GM11168 (cell line): Measurements from ENCODE around the gene DUSP22.

Source experiments
- in situ Hi-C: fragments of 300-500 bp; cut with MboI; formaldehyde crosslinking; loops from one replicate; pipeline ENCODE4 v1.12.0; 2022; ENCODE audit warnings: low sequenced_read_pairs; ENCODE audit not compliant: unreplicated experiment

DUSP22 gene

DNA sequence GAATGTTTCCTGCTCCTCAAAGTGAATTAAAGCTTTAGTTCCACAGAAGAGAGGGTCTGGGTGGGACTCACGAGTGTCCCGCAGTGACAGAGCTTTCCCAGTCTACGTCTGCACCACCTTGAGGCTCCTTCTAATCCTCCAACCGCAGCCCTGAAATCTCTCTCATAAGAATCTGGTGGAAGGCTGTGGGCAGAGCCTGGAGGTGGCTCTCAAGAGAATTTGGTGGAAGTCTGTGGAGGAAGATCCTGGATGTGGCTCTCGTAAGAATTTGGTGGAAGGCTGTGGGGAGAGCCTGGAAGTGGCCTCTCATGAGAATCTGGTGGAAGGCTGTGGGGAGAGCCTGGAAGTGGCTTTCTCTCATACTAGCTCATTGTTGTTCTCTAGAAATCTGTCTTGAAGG, 13.8 kb upstream of the DUSP22 start:
- in situ Hi-C loops, result no loop called here

DNA sequence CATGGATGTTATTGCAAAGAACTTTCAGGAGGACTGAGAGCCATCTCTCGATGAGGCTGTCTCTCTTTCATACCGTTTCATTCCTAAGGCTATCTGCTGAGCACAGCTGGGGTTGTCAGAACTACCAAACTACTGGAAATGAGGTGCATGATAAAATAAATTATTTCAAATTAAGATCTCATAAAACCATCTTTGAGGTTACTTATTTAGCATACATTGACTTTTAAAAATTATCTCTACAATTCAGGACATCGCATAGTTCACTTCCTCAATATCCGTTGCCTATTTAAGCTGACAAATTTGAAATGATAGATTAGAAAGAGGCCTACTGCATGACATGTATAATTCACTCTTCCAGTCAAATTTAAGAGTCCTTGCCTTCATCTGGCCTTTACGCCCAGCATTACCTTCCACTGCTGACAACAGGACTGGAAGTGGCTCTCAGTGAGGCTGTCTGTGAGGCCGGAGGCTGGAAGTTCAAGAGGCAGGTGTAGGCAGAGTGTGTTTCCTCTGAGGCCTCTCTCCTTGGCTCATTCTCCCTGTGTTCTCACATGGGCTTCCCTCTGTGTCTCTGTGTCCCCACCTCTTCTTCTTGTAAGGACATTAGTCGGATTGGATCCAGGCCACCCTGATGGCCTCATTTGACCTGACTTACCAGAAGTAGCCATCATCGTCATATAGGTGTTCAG, 12.8 kb upstream of the DUSP22 start:
- in situ Hi-C loops, result loop anchor here (10.0 kb wide), 1 partner anchor 45 kb away; no protein-coding TSS in a partner anchor

DNA sequence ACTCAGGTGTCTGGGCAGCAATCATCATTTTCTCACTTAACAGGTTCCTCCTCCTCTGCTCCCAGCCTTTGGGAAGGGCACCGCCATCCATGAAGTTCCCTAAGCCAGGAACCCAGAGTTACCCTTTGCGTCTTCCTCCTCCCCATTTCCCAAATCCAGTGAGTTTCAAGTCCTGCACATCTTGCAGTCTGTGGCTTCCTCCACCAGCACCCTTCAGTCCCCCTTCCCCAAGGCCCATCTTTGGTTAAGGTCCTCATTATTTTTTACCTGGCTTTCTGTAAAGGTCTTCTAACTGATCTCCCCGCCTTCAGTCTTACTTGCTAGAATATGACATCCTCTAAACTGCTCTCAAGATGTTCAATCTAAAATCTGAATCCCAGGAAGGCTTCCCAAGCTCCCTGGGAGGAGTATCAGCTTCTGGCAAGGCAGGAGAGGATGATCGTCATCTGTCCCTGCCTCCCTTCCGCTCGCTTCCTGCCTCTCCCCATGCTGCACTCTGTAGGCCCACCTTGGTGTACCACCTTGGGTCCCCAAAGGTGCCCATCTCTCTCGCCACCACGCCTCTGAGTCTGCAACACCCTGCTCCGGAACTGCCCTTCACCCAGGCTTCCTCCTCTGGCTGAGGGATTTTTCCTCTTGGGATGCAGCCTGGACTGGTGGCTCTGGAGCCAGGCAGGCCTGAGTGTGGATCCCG, 11.4 kb upstream of the DUSP22 start:
- in situ Hi-C loops, result loop anchor here (10.0 kb wide), 1 partner anchor 46 kb away; no protein-coding TSS in a partner anchor

- in situ Hi-C loops, result loop anchor here (10.0 kb wide), 1 partner anchor 47 kb away; no protein-coding TSS in a partner anchor
These were observed 10.7 kb upstream of the DUSP22 start for GRCh38 chr6:281469-282103.

DNA sequence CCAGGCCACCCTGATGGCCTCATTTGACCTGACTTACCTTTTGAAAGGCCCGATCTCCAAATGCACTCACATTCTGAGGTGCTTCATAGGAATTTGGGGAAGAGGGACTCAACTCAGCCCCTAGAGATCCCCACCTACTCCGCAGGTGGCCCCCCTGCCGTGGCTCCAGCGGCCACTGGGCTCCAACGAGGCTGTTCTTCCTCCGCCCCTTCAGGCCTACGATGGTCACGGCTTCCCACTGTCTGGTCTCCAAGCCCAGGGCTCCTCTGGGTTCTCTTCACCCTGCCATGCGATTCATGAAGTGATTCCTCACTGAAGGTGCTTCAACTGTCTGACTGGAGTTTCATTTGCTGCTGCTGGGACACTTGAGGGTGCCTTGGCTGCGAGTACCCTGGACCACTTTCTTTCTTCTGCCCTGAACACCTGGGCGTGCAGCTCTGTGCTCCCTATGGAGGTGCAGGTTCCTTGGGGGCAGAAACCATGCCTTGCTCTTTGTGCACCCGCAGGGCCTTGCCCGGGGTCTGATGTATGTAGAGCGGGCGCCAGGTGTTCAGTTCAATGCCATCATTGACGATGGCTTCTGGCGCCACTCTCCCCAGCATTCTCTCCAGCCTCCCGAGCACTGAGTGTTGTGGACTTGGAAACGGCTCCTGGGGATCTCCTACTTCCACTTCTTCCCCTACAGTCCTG, 10.0 kb upstream of the DUSP22 start:
- in situ Hi-C loops, result loop anchor here (10.0 kb wide), 1 partner anchor 48 kb away; no protein-coding TSS in a partner anchor

- in situ Hi-C loops, result loop anchor here (10.0 kb wide), 1 partner anchor 48 kb away; no protein-coding TSS in a partner anchor
These were observed 9.3 kb upstream of the DUSP22 start for GRCh38 chr6:282867-283416.

- in situ Hi-C loops, result loop anchor here (10.0 kb wide), 1 partner anchor 50 kb away; no protein-coding TSS in a partner anchor
These were observed 7.8 kb upstream of the DUSP22 start for GRCh38 chr6:284486-284885.

DNA sequence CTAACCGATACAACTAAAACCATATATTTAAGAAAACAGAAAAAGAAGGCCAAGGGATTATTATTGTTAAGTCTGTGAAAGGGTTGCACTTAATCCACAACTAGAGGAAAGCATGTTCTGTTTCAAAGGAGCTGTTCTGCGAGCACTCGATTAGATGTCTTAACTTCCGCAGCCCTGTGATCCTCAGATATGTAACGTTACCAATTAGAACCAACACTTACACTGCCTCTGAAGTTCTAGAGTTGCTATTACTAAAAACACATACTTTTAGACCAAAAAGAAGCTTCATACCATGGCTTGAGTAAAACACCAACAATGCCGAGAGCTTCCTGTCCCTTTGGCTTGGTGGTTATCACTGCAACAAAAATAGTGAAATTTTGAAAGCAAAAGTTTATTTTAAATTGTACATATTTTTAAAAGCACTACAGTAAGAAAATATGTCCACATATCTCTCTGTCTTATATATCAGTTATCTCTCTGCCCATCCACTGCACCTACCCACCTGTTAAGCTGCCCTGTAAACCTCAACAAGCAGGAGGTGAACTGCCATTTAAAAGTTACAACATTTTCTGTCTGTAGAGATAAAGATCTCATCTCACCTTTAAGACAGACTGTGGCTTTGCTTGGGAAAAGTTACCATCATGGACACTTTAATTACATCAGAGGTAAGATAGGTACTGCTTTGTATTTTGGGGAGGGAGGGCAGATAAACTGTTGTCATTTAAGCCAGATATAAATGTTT, 7.1 kb upstream of the DUSP22 start:
- in situ Hi-C loops, result loop anchor here (5.0 to 10.0 kb wide), 2 partner anchors 33 to 50 kb away; no protein-coding TSS in a partner anchor

GRCh38 chr6:285902-286301, 6.4 kb upstream of the DUSP22 start:
- in situ Hi-C loops, result loop anchor here (5.0 to 10.0 kb wide), 2 partner anchors 34 to 51 kb away; no protein-coding TSS in a partner anchor

GRCh38 chr6:286681-287488, 5.4 kb upstream of the DUSP22 start:
- in situ Hi-C loops, result loop anchor here (5.0 to 10.0 kb wide), 2 partner anchors 35 to 52 kb away; no protein-coding TSS in a partner anchor

DNA sequence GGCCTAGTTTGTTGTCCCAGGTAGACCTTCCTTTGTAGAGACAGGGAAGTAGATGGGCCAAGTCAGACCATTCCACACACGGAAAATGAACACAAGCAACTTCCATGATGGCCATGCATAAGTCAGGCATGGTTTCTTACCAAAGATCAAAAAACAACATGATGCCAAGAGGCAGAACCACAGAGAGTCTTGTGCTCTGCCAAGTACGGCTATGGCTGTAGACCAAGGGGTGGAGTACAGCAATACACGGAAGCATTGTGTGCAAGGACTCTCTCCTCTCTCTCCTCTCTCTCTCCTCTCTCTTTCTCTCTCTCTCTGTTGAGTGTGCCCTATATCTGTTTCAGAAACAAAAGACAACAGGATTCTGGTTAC, 4.8 kb upstream of the DUSP22 start:
- in situ Hi-C loops, result loop anchor here (5.0 to 10.0 kb wide), 2 partner anchors 35 to 53 kb away; no protein-coding TSS in a partner anchor

DNA sequence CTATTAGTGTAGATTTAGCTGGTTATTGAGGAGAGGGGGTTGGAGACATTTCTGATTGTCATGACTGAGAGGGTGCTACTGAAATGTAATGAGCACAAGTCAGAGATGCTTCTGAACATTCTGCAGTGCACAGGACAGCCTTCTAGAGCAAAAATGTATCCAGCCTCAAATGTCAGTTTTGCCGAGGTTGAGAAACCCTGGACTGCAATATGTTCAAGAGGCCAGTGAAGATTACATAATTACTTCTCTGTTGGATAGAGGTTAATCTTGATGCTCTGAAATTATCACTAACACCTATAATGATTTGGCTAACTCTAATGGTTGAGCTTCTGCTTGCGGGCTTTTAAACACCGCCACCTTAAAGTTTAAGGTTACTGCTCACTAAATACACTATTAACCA, 3.4 kb upstream of the DUSP22 start:
- in situ Hi-C loops, result loop anchor here (5.0 to 10.0 kb wide), 2 partner anchors 37 to 54 kb away; no protein-coding TSS in a partner anchor

DNA sequence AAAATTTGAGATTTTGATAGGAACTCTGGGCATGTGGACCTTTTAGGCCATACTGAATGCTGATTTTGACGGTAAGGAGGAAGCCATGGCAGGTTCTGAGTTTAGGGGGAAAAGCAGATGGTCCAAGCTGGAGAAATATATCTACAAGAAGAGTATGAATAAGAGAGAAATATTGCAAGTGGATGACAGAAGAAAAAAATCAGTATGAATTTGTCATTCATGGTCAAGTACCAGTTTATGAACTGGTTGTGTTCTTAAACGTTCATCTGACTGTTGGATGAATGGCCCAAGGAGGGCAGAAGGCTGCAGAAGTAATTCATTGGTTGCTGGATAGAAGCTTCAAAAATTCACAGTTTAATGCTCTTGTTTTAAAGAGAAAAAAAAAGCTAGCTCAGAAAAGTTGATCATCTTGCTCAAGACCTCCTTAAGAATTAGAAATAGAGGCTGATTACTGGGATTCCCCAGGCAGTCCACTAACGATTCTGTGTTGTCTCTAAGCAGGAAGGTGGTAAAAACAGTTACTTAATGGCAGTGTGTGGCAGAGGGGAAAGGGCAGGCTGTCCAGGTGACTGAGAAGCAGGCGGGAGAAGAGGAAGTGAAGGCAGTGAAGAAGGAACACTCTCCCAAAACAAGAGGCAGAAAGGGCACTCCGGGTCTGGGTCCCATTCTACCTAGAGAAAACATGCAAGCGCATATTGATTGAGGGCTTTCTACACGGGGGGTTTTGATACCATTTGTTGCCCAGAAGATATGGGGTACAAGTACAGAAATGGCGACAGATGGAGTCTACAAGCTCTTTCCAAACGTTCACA, 2.0 kb upstream of the DUSP22 start:
- in situ Hi-C loops, result no loop called here

DNA sequence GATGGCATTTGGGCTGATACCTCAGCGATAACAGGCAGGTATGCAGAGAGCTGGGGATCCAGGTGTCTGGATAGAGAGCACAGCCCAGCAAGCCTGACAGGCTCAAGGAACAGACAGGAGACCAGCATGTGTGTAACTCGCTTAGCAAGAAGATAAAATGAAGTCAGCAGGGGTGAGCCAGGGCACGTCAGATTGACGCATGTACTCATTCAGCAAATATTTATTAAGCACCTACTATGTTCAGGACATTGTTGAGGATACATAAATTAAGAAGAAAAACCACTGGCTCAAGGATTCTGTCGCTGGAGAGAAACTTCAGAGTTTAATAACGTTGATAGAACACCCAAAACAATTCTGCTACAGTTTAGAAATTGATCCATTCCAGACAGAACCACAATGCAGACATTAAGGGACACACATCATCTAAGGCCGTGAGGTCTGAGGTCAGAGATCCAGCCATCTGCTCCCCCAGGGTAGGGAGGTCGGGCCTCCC, 1.0 kb upstream of the DUSP22 start:
- in situ Hi-C loops, result no loop called here

- in situ Hi-C loops, result no loop called here
These were observed 362 bp downstream of the DUSP22 start for GRCh38 chr6:292506-293192.

DNA sequence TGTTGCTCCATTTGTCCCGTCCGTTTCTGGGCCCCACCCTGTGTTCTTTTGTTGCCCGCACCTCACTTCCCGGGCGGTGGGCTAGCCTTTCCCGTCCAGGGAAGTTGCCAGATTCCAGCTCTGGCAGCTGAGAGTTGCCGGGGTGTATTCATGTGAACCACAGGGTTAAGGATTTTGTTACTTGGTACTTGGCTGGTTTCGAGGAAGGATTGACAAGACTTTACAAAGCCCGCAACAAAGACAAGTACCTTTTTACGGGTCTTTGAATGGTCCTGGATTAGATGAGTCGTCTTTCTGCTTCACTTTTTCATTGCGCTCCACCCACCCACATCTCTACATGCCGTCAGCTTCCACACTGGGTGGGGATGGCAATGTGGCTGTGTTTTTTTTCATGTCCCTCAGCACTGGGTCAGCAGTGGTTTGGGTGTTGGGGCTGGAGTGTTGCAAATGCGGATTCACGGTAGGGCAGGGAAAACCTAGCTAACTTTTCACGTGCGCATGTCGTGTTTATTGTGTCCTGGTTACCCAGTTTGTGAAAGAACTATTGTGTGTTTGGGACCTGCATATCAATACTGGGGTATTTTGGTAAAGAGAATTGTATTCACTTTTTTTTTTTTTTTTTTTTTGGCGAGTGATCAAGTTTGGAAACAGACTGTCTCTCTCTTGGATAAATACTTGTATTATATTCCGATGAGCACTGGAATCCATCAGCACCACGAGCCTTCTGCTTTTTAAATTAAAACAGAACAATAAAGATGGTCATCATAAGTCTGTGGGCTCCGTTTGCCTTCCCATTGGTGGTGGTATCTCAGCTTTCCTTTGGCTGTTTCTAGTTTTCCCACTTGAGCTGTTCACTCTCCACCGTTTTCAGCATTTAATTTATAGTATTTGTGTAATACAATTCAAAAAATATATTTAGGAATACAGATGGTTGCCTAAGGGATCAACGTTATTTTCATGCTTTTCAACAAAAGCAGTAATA, 1.2 kb downstream of the DUSP22 start:
- in situ Hi-C loops, result no loop called here
